Colon (tissue), 2 donors: ENCODE results near the gene NME5.

Experiments
- FAIRE-seq: peaks from 2 replicates; lab custom pipeline; 2012; peaks lifted over from hg19 to GRCh38; lab: Jason Lieb, UNC
- donor health status: control.
- donor health status: control.

Gene NME5

GRCh38 chr5:138132543-138132942 is 6.7 kb downstream of the NME5 start:
- no peak for FAIRE-seq

DNA sequence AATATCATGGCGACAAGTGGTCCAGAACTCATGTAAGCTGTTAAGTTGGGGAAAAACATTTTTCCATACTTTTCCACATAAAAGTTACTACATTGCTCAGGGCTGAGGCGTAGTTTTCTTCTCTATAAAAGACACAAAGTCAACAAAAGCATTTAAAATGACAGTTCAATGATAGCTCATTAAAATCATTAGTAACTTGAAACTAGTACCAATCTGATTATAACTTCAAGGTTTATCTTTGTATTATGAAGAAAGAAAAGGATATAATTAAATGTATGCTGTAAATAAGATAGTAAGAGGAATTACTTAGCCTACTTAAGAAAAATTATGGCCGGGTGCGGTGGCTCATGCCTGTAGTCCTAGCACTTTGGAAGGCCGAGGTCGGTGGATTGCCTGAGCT is 9.9 kb downstream of the NME5 start:
- no peak for FAIRE-seq

DNA sequence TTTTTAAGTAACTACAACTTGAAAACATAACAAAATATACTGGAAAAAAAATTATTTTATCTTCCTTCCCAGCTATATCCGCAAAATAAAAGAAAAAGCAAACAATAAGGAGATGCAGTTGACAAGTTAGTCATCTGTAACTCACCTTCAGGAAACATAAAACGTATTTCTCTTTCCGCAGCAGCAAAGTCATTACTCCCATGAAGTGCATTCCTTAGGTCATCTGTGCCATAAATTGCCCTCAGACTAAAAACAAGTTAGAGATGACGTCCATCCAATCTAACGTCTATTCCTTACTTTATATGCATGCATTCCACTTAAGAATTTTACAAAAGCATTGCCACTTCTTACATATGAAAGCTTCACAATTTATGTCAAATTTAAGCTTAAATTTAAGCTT is 10.9 kb downstream of the NME5 start:
- FAIRE-seq, result no peak

DNA sequence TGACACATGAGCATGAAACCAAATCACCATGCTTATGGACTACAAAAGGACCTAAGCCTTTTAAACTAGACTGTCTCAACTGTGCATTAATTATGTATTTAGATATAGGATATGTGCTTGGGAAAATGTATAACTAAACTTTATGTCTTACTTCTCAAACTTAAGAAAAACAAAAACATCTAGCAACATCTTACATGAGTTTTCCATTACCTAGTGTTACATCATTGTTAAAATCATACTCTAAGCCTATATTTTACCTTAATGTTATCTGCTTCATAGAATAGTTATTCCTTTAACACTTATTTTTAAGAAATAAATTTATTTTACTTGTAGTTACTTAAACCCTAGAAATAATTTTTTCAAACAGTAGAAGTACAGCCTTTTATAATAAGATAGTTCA is 24.0 kb downstream of the NME5 start:
- FAIRE-seq, result peak; percentile 76

GRCh38 chr5:138111937-138112336 is 27.3 kb downstream of the NME5 start:
- FAIRE-seq, result no peak

DNA sequence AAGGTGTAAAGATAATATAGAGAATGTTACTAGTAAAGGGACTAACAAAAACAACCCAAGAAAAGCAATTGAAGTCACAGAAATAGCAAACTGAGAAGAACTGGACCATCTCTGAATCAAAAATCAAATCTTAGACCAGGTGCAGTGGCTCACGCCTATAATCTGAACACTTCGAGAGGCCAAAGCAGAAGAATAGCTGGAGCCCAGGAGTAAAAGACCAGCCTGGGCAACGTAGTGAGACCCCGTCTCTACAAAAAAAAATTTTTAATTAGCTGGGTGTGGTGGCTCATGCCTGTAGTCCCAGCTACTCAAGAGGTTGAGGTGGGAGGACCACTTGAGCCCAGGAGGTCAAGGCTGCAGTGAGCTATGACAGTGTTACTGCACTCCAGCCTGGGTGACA is 28.0 kb downstream of the NME5 start:
- FAIRE-seq, result no peak

- no peak for FAIRE-seq
These were observed 28.8 kb downstream of the NME5 start for GRCh38 chr5:138110266-138110963.

DNA sequence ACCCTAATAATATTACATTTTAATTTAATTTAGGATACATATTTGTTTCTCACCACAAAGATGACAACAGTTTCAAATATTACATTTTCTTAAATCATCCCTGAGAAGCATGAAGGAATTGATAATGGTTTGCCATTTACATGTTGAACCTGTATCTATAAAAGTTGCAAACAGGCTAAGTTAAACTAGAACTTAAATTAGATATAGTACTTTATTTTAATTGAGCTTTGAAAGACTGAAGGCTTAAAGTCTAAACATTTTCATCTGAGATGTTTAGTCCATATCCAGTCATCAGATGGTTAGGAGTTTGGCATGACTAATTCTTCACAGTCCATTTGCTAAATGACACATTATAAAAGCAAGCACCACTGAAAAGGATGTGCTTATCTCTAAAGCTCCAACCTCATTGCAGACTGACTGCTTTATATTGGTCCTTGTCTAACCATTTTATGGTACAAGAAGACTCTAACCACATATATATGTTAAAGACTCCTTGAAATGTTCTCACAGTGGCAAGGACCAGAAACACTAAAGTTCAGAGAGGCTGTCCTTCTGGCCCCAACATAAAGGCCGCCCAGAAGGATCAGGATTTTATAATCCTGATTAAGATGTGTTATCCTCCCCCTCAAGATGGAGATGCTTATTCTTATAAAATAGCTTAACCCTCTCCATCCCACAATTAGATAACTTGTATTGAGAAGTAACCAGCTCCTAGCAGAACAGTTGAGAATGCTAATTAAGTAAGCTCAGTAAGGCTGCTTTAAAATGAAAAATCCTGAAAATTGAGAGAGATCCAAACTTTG is 29.6 kb downstream of the NME5 start:
- FAIRE-seq, result no peak

DNA sequence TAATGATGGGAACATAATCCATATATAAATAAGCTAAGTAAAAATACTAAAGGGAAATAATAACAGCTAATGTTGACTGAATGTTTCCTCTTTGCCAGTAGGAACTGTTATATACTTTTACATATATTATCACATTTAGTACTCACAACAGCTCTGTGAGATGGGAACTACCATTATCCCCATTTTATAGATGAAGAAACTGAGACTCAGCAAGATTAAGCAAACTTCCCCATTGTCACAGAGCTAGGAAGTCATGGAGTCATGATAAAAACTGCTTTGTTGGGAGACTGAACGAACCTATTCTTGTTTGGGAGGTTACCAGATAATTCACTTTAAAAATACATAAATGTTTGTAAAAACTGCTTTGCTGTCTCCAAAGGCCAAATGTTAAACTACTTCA is 32.0 kb downstream of the NME5 start:
- no peak for FAIRE-seq

- no peak for FAIRE-seq
These were observed 33.5 kb downstream of the NME5 start for GRCh38 chr5:138105709-138106108.

DNA sequence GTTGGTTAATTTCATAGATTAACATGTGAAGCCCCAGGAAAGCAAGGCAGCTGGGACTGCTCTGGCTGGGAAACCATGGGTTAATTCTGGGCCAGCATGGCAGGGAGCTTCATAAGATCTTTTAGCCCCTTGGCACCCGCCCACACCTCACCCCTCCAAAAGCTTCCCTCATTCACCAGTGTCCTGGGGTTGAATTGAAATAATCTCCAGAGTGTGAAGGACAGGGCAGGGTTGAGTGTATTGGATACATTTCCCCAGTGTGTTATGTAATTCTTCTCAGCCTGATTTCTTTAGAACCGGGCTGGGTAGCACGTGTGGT is 36.0 kb downstream of the NME5 start:
- FAIRE-seq, result no peak

DNA sequence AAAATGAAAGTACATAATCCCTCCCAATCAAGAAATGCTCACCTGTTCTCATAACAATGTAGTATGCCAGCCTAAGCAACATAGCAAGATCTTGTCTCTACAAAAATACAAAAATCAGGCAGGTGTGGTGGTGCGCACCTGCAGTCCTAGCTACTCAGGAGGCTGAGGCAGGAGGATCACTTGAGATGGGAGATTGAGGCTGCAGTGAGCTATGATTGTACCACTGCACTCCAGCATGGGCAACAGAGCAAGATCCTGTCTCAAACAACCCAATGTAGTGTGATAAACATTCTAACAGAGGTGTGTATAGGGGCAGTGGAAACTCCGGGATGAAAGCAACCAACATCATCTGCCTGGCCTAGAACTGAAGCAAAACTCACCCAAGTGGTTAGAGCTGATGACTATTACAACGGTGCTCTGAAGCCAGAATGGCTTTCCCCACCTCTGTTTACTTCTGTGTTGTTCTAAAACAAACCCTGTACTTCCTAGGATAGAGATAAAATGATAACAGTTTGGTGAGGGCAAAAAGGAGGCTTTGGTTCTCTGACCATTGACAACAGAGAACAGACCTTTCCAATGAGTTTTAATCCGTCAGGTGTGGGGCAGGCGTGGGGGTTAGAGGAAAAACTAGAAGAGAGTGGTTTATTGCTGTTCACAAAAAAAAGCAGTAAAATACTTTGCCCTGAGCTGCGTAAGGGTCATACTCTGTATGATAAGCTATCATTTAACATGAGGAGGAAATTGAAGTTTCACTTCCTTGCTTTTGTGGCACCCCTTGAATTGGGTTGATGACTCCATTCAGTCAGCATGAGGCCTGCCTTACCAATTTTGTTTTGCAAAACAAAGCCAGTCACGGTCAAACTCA is 36.5 kb downstream of the NME5 start:
- no peak for FAIRE-seq

GRCh38 chr5:138096997-138097828 is 42.0 kb downstream of the NME5 start:
- no peak for FAIRE-seq

DNA sequence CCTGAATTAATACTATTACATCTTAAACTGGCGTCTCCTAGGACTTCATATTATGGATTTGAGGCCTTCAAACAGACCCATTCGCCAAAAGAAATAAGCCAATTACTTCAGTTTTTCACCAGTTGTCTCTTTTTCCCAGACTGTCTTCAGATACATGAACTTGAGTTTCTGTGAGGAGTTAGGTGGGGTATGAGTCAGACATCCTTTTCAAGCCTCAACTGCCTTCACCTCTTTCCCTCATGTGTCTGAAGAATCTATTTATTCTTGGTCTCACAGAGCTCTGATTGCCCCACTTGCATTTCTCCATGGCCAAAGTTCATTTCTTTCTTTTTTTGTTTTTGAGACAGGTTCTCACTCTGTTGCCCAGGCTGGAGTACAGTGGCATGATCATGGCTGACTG is 42.9 kb downstream of the NME5 start:
- no peak for FAIRE-seq

- FAIRE-seq, result no peak
These were observed 43.9 kb downstream of the NME5 start for GRCh38 chr5:138095100-138095907.

DNA sequence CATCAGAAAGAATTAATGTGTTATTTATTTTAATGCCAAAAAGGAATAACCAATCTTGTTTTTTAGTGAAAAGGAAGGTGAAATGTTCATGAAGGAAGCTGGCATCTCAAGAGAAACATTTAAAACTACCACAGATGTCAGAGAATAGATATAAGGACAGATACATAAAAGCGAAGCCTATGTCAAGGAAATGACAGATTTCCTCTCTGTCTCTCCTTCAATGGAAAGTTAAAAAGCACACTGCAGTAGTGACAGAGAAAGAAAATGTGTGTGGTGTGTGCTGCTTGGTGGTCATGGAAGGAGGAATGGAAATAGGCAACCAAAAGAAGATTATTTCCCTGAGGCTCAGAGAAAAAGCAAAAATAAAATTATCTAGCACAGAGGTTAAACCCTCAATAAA is 46.2 kb downstream of the NME5 start:
- FAIRE-seq, result no peak

DNA sequence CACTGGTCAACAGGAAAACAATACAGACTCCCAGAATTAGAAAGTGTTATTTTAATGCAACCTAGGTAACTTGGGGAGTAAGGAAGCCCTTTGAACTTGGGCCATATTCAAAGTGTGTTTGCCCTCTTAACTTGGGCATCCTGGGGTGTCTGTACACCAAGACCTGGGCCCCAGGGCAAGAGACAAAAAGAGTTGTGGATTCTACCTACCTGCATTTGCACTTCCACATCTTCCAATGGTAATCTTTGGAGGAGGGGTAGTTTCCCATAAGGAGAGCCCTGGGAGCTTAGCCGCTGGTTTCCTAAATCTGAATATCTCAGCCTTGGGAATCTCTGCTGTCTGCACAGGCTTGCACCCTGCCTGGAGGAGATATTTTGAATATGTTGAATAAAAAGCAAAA is 46.9 kb downstream of the NME5 start:
- no peak for FAIRE-seq

- no peak for FAIRE-seq
These were observed 47.5 kb downstream of the NME5 start for GRCh38 chr5:138091685-138092084.

DNA sequence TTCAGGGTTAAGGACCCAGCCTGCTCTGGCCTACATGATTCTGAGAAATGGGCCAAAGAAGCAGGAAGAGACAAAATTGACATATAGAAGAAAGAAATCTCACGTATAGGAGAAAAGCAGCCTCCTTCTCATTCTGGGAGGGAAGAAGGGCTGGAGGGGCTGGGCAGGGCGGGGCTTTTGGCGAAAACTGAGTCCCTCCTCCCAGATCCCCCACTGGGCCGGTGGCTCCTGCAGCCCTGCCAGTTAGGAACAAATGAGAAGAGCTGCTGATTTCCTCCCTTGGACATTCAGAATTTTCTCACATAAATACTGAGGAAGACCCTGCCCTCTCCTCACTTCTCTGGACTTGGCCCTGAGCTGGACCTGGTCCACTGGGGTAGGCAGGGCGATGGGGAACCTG is 55.5 kb downstream of the NME5 start, which contains the start of gene WNT8A:
WNT8A (plus strand) TSS at position 332 of the 400 bp plus-strand sequence. CDS start 95 bp downstream, outside the sequence.
- no peak for FAIRE-seq

DNA sequence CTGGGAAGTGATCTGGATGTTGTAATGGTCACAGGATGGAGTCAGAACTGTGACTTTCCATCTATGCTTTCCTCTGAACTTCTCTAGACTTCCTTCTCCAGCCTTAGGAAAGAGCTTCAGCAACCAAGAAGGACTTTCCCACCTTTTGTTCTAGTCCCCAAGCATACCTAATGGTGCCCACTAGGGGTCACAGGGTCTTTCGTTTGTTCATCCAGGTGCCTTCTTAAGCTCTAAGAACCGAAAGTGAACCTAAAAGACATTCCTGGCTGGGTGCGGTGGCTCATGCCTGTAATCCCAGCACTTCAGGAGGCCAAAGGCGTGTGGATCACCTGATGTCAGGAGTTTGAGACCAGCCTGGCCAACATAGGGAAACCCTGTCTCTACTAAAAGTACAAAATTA is 57.2 kb downstream of the NME5 start:
- no peak for FAIRE-seq

DNA sequence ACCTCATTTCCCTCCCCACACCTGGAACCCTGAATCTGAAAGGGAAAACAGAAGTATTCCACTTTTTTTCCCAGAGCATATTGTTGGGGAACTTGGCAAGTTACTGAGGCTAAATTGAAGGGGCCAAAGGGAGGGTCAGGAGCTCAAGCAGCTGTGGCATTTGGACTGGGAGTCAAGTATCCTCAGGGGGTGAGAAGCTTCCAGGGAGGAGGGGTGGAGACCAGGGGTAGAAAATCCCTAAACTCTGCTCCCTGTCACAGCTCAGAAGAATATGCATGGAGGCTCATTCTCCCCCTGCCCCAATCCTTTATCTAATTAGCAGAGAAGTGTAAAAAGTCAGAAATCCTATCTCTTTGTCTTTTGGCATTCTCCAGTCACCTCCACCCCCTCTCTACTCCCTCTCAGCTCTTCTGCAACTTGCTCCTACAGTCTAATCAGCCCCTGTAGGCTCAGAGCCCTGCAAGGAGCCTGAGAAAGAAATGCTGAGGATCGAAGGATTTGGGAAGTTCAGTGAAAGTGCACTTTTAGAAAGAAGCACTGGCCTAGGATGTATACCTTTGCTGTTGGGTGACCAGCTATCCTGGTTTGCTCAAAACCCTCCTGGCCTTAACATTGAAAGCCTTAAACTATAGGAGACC is 61.1 kb downstream of the NME5 start:
- FAIRE-seq, result no peak
